Fibroblast of the conjunctiva (primary cell): ENCODE data around the gene CSTF1.
A peak's percentile ranks its signal among the peaks of the same experiment; 100 is the strongest.

Source experiments
- DNase-seq: peaks from one replicate; pipeline ENCODE4 v3.0.0-alpha.2; 2010; ENCODE audit warnings: low read depth

CSTF1 gene

GRCh38 chr20:56392132-56392880 lies at the start of gene CSTF1, which contains the start of gene AURKA:
TSS of gene CSTF1 (plus strand) at chr20:56392645. CDS start at chr20:56395553, 2,908 bp downstream.
TSS of gene AURKA (minus strand) at chr20:56392215. CDS start at chr20:56388197, 4,018 bp downstream.
- peak; percentile 100 for DNase-seq

- no peak for DNase-seq
These were observed 49.7 kb upstream of the CSTF1 start for GRCh38 chr20:56342783-56343182.

- DNase-seq, result peak; percentile 18
These were observed 48.5 kb upstream of the CSTF1 start for GRCh38 chr20:56343861-56344381.

GRCh38 chr20:56345911-56346310 lies 46.5 kb upstream of the CSTF1 start:
- no peak for DNase-seq

GRCh38 chr20:56347628-56348304 lies 44.7 kb upstream of the CSTF1 start:
- no peak for DNase-seq

- no peak for DNase-seq
These were observed 44.1 kb upstream of the CSTF1 start for GRCh38 chr20:56348305-56348693.

- no peak for DNase-seq
These were observed 43.7 kb upstream of the CSTF1 start for GRCh38 chr20:56348746-56349145.

- no peak for DNase-seq
These were observed 41.6 kb upstream of the CSTF1 start for GRCh38 chr20:56350842-56351241.

GRCh38 chr20:56352345-56353055 lies 39.9 kb upstream of the CSTF1 start:
- DNase-seq, result no peak

GRCh38 chr20:56353356-56353755 lies 39.1 kb upstream of the CSTF1 start:
- no peak for DNase-seq

GRCh38 chr20:56358070-56358469 lies 34.4 kb upstream of the CSTF1 start:
- DNase-seq, result no peak

GRCh38 chr20:56358600-56359211 lies 33.7 kb upstream of the CSTF1 start, which contains the start of gene FAM210B:
TSS of gene FAM210B (plus strand) at chr20:56358974. CDS start at chr20:56359006, 32 bp downstream.
- DNase-seq, result peak; percentile 77

GRCh38 chr20:56359212-56360132 lies 33.0 kb upstream of the CSTF1 start:
- DNase-seq, result peak; percentile 37

GRCh38 chr20:56360133-56360907 lies 32.1 kb upstream of the CSTF1 start:
- no peak for DNase-seq

GRCh38 chr20:56360908-56361205 lies 31.6 kb upstream of the CSTF1 start:
- no peak for DNase-seq

- no peak for DNase-seq
These were observed 30.5 kb upstream of the CSTF1 start for GRCh38 chr20:56361900-56362299.

GRCh38 chr20:56362833-56363413 lies 29.5 kb upstream of the CSTF1 start:
- DNase-seq, result no peak

GRCh38 chr20:56363491-56363890 lies 29.0 kb upstream of the CSTF1 start:
- no peak for DNase-seq

GRCh38 chr20:56368351-56369134 lies 23.9 kb upstream of the CSTF1 start:
- no peak for DNase-seq
